GM19025 (cell line): ENCODE measurements around the gene ADCY9.

Source experiments
- ATAC-seq: cut with Tn5 transposase; IDR thresholded peaks from one replicate; pipeline ENCODE4 v1.9.1; 2021; ENCODE audit warnings: mild to moderate bottlenecking, low read depth, moderate library complexity; ENCODE audit not compliant: unreplicated experiment

ADCY9 gene

DNA sequence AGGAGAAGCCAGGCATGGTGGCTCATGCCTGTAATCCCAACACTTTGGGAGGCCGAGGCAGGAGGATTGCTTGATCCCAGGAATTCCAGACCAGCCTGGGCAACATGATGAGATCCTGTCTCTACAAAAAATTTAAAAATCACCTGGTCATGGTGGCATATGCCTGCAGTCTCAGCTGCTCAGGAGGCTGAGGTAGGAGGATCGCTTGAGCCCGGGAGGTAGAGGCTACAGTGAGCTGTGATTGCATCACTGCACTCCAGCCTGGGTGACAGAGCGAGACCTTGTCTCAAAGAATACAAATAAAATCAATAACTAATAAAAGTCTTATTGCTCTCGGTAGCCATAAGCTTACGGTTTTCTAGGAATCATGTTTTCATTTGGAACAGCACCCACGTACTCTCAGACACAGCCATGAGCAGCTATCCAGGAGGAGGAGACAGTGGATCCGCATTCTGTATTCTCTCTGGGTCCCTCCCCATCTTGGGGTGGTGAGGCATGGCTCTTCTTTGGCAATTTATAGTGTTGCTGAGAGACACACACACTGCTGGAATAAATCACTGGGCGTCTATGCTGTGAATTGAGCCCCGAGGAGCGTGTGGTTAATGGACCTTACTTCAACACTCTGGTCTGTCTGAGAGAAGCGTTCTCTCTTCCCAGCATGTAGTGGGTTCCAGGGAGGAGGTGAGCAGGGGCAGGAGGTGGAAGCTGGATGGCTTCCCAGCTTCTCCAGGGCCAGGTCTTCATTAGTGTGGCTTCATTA is 8.5 kb upstream of the ADCY9 start:
- ATAC-seq: no peak

DNA sequence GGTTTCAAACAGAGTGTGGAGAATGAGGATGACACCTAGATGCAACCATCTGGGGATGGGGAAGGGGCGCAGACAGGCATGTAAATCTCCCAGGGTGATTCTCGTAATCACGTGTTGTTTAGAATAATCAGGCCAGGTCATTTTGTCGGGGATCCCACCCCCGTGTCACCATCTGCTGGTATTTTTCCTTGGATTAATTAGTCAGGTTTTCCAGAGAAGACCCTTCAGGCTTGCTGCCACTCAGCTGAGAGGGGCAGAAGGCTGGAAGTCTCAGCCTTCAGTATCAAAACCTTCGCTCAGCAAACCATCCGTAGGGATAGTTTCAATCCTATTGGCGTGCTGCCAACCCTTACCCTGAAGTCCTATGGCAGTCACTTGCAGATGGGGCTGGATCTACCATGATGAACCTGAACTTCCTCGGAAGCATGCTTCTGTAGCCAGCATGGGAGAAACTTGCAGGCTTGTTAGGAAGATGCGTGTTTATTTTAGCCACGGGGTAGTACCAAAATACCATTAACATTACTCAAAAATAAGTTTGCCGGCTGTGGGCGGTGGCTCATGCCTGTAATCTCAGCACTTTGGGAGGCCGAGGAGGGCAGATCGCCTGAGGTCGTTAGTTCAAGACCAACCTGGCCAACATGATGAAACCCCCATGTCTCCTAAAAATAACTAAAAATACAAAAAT is 7.5 kb upstream of the ADCY9 start:
- ATAC-seq: no peak

GRCh38 chr16:4120176-4120575 is 3.9 kb upstream of the ADCY9 start:
- no peak for ATAC-seq

DNA sequence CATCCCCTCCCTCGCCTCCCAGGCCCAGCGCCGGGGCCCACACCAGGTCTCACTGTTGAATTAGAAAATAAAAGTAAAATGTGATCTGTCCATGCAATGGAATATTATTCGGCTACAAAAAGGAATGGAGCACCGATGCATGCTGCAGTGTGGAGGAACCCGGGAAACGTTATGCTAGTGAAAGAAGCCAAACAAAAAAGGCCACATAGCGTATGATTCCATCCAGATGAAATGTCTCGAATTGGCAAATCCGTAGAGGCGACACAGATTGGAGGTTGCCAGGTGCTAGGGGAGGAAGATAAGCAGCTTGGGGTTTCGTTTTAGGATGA is 972 bp upstream of the ADCY9 start:
- ATAC-seq: no peak

DNA sequence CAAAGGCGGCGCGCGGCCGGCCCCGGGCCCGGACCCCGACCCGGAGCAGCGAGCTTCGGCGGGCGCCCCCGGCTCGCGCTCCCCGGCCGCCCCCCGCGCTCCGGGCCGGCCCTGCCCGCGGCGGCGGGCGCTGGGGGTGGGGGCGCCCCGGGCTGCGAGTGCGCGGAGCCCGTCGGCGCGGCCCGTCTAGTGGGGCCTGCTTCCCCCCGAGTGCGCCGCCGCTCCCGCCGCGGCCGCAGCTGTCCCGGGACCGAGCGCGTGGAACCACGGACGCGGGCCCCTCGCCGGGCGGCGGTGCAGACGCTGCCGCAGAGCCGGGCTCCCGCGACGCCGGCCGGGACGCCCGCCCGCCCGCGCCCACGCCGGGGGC is 308 bp downstream of the ADCY9 start:
- ATAC-seq: peak; percentile 20

- peak; percentile 29 for ATAC-seq
Measured at GRCh38 chr16:4115209-4115948, 863 bp downstream of the ADCY9 start.

GRCh38 chr16:4114257-4115208 is 1.7 kb downstream of the ADCY9 start:
- ATAC-seq: no peak

- ATAC-seq: no peak
Measured at GRCh38 chr16:4113358-4114256, 2.6 kb downstream of the ADCY9 start.

DNA sequence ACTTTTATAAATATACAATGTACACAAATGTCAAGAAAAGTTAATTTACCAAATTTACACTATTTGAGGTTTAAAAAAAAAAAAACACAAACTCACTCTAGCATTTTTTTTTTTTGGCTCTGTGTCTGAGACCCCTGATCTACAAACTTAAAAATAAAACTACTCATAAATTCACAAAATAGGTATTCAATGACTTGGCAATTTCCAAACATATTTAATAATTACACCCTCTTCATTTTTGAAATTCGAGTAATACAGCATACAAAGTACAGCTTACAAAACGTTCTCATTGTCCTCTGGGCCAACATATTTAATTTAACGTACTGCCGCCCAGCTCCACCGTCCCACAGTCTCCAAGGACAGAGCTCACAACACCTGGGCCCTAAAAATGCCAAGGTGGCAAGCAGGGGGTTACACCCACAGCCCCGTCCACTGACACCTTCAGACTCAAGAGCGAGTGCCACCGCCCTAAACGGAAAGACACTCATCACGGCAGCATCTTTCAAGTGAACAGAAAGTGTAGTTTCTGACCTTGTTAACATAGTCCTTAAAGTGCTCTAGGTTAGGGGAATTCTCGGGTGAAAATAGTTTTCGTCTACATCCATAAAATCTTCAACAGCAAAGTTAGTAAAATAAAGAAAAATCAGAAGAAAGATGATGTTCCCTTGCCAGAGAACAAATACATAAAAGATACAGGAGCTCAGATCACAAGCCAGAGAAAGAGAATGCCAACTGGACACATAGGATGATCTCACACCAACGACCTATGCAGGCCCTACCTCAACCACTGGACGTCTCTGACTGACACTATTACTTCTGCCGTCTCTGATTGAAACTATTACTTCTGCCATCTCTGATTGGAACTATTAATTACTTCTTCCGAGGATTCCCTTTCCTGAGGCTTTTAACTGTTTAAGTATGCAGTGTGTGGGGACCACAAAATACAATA is 4.2 kb downstream of the ADCY9 start:
- ATAC-seq: no peak

DNA sequence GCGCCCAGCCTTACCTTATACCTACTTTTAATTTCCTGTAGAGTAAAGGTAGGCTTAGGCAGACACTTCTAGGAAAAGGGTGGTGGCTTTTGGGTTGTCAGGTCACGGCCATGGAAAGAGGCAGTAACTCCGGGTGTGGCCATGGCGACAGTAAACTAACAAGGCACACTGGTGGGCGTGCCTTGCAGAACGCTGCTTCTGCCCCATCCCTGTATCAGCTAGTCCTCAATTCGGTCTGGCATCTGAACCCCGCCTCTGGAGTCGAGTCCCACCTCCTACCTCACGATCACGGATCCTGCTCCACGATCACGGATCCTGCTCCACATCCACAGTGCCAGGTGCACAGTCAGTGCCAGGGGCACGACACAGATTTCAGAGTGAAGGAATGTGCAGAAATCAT is 5.6 kb downstream of the ADCY9 start:
- no peak for ATAC-seq

GRCh38 chr16:4110065-4110464 is 6.2 kb downstream of the ADCY9 start:
- no peak for ATAC-seq

GRCh38 chr16:4109250-4109736 is 6.9 kb downstream of the ADCY9 start:
- ATAC-seq: no peak

- ATAC-seq: no peak
Measured at GRCh38 chr16:4106516-4106915, 9.7 kb downstream of the ADCY9 start.

DNA sequence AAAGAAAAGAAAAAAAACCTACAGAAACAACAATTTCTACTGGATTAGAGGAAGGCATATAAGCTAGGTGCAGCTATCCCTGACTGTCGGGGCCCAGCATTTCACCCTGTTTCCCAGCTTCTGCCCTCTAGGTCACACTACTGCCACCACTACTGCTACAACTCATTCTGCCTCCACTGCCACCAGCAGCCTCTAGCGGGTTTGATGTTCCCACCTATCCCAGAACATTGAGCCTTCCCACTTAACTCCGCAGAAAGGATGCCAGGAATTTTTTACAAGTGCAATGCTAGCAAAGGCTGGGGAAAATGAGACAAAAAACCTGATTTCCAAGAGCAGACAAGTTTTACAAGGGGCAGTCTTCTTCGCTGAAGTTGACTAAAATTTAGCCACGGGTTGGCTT is 10.4 kb downstream of the ADCY9 start:
- ATAC-seq: no peak

DNA sequence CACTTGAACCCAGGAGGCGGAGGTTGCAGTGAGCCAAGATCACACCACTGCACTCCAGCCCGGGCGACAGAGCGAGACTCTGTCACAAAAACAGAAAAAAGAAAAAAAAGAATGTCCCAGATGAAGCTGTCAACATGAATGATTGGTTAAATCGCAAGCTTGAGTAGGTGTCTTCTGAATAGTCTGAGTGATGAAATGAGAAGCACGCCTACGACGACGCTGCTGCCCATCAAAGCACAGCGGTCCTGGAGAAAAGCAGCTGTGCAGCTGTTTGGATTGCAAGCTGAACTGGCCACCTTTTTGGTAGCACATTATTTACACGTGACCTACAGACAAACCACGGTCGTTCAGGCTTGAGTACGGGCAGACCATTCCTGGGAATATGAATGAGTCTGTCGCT is 12.5 kb downstream of the ADCY9 start:
- ATAC-seq: no peak

GRCh38 chr16:4101421-4102219 is 14.6 kb downstream of the ADCY9 start:
- no peak for ATAC-seq

DNA sequence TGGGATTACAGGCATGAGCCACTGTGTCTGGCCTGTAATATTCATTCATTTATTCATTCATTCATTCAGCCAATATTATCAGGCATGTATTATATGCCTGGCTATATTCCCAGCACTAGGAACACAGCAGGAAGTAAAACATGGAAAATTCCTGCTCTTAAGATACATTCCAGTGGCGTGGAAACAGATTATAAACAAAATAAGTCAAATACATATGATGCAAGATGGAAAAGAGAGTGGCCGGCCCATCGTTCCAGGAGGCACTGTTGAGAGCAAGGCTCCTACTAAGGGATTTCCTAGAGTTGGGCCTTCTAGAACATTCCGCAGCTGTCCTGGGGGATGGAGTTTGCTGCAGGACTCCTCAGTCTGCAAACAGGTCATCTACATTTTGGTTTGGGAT is 17.7 kb downstream of the ADCY9 start:
- ATAC-seq: no peak

DNA sequence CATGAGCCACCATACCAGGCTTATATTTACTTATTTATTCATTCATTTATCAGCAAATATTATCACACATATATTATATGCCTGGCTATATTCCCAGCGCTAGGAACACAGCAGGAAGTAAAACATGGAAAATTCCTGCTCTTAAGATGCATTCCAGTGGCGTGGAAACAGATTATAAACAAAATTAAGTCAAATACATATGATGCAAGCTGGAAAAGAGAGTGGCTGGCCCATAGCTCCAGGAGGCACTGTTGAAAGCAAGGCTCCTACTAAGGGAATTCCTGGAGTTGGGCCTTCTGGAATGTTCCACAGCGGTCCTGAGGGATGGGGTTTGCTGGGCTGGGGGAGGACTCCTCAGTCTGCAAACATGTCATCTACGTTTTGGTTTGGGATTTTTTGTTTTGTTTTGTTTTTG is 18.4 kb downstream of the ADCY9 start:
- ATAC-seq: no peak
